NCI-H2081 (cell line): ENCODE results near the gene WDR91.
"Not testable (repeated sequence)": the region's sequence is repeated elsewhere in the genome, so short reads cannot be mapped to it uniquely, and the experiment has no call there.

Source experiments
- DNase-seq, 2 experiments: peaks; one replicate each; lab custom pipeline; 2025; lab: John Stamatoyannopoulos, UW

The WDR91 gene

DNA sequence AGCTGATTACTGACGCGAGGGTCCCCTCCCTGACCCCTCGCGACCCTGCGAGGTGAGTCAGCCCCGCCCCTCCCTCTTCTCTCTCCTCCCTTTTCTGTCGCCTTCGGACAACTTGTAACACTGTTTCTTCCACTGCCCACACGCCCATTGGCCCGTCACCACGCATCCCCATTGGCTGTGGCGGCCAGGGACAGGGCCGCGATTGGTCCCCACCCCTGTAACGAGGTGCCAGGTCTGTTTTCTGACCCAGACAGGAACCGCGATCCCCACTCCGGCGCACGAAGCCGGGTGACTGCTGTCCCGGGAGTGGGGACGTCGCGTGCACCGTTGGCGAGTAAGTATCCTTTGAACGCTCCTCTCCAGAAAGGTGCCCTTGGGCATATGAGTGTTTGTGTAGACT lies 22.2 kb upstream of the WDR91 start, which contains the start of gene STRA8:
Gene STRA8 (plus strand): TSS at position 269 of the 400 bp plus-strand sequence. CDS start 6,687 bp downstream, outside the sequence.
- DNase-seq: no peak

DNA sequence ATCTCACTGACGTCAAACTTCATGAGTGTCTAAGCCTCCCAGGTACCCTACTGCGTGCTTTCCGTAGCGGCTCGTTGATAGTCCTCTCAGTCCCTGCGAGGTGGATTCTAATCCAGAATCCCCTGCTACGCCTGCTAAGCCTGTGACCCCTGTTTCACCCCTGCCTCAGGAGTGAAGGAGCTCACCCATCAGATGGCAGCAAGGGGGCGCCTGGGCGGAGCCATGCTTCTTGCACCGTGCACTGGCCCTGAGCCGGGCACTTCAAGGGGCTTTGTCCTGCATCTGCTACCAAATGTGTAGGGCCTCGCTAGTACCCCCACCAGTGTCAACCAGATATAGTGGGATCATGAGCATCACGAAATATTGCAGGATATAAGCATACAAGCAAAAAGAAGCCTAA lies 21.4 kb upstream of the WDR91 start:
- DNase-seq: no peak

DNA sequence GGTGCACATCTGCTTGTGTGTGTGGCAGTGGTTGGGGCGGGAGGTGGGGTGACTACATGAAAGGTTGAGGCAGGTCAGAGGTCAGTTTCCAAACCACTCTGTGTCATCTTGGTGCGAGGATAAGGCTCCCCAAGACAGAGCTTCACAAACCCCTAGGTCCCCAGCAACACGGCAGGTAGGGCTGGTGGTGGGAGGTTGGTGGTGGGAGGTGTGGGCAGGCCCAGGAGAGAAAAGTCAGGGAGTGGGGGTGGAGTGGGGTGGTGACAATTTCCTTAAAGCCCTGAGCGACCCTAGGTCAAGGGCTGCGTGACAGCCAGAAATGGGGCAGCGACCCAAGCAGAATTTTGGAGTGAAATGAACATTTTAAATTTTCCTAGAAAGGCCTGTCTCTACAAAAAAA lies 20.8 kb upstream of the WDR91 start:
- DNase-seq: no peak

DNA sequence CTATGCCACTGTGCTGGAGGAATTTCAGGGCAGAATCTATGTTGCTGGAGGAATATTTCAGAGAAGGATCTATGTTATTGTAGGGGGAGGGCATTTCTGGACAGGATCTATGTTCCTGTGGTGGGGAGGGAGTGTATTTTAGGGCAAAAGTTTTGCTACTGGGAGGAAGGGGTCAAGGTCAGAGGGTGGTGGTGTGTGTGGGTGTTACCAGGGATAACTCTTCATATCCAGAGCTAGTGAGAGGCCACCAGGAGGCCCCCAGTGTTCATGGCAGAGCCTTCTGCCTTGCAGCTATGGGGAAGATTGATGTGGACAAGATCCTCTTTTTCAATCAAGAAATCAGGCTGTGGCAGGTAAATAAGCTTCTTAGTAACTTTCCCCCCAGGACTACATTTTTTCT lies 20.4 kb upstream of the WDR91 start:
- DNase-seq: no peak

DNA sequence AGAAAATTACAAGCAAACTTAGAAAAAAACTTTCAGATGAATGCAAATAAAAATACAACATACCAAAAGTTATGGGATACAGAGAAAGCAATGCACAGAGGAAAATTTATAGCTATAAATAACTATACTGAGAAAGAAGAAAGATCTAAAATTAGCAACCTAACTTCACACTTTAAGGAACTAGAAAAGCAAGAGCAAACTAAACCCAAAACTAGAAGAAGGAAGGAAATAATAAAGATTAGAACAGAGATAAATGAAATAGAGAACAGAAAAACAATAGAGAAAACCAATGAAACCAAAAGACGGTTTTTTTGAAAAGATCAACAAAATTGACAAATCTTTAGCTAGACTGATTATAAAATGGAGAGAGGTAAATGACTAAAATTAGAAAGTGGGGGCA lies 12.7 kb upstream of the WDR91 start:
- DNase-seq: no peak

DNA sequence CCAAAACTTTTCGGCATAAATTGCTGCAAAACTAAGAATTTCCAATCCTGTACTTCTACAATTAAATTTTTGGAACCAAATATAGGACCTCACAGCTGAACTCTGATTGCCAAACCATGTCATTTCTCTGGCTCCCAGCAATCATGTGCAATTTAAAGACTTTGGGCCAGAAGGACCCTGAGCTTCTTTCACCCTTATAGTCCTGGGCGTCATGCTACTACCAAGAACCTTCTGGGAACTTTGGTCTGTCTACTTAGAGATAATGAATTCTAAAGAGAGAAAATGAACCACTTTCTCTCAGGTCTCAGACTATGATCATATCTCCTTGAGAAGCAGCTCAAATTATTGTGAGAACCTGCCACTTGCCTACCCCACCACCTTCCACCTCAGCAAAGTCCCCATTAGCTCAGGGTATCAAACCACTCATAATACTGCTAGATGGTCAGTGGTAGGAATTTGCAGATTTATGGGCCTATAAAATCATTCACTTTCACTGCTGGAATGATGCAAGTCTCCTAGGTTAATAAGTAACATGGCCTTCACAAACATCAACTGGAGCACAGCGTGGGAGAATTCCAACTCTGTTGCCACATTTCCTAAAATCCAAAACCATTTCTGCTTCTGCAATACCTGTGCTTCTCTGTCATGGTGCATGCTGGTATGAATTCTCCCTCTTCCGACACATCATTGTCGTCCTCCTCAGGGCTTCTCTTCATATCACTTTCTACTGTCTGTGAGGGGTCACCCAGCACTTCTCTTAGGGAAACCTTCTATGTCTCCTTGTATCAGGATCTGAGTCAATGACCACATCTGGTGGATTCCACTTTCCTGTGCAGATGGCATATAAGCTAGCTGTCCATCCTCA lies 6.6 kb upstream of the WDR91 start:
- no peak for DNase-seq

DNA sequence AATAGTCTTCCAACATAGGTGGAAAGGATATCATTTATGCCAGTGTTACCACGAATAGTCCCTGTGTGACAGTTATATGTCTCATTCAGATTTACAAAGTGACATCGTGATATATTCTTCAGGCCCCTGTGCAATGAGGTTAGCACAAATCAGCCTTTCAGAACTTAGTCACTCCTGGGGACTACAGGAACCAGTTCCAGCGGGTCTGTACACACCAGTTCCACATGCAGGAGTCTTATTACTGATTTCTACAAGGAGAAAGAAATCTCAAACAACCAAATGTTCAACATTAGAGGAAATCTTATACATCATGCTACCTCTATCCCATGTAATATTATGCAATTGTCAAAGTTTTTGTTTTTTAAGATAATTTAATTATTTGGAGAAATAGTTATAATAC lies 4.4 kb upstream of the WDR91 start:
- no peak for DNase-seq

DNA sequence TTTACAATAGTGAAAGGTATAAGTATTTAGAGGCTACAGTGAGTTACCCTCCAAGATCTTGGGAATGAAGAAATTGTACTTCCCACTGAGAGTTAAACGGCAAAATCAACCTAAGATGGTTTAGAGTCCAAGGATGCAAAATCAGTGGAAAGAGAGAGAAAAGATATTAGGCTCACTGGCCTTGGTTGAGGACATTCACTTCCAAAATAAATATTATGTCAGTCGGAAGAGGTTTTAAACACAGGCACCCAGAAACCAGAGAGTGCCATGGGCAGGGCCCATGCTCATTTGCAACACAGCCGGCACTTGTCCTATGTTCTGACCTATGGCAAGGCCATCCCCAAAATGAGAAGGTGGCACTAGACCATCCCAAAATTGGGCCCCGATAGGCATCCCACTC lies 3.9 kb upstream of the WDR91 start:
- DNase-seq: no peak

DNA sequence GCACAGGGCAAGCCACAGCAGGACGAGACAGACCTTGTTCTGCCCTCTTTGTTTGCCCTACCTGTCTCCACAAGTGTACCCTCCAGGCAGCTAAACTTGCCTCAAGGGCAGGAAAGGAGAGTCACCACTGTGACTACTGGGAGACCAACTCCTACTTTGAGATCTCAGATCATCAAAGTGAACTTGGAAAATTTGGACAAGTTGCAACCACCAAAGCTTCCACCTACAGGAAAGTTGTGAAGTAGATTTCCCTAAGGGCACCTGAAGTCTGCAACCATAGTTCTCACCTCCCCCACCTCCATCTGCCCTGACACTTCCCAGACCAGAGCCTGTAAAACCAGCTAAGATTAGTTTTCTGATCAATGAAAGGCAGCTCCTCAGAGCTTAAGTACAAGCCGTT lies 2.5 kb upstream of the WDR91 start:
- no peak for DNase-seq

DNA sequence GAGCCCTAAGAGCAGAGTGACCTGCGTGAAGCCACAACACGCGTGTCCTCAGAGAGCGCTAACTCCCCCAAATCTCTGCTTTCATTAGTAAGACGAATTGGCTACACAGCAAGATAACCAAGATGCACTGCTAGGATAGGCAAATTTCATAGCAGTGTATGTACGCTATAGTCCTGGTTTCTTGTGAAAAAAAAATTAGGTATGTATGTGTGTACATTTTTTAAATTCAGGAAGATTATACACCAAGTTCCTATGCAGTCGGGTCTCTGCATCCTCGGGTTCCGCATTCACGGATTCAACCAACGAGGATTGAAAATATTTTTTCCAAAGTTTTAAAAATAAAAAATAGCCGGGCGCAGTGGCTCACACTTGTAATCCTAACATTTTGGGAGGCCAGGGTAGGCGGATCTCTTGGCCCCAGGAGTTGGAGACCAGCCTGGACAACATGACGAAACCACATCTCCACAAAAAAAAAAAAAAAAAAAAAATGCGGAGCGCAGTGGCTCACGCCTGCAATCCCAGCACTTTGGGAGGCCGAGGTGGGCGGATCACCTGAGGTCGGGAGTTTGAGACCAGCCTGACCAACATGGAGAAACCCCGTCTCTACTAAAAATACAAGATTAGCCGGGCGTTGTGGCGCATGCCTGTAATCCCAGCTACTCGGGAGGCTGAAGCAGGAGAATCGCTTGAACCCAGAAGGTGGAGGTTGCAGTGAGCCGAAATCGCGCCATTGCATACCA lies 790 bp upstream of the WDR91 start:
- DNase-seq: not testable (repeated sequence)

DNA sequence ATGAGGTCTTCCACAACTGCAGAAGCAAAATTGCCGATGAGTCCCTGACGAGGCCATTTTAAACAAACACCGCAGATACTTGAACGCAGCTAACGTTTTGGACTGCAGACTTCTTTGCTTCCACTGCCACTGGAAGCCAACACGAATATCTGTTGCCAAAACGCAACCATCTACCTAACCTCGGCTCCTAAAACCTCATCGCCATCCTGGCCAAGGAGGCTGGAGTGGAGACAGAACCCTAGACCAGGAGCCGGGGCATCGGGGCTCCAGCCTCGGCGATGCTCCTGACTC lies 493 bp downstream of the WDR91 start:
- peak in 1 of 2 experiments; percentile 48 for DNase-seq

DNA sequence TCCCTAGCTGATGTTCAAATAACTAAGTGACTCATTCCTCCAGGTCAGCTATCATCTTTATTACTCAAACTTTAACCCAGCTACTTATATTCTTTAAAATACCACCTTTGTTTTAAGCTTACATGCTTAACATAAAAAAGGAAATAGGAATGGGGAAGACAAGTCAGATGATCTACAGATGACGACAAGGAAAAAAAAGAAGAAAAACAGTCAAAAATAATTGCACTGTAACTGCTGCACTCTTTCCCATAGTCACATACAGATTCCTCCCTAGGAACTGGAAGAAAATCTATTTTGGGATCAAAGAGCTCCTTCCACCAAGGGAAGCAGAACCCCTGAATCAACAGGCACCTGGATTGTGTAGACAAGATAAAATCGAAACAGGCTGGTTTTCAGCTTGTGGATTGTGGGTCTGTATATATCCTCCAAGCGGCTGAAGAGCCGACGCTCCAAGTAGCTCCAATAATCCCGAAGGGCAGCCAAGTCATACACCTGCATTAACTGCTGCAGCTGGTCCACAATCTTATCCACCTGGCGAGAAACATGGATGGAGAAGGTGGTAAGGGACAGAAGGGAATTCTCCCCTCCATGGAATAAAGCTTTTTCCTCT lies 2.0 kb downstream of the WDR91 start:
- DNase-seq: no peak

DNA sequence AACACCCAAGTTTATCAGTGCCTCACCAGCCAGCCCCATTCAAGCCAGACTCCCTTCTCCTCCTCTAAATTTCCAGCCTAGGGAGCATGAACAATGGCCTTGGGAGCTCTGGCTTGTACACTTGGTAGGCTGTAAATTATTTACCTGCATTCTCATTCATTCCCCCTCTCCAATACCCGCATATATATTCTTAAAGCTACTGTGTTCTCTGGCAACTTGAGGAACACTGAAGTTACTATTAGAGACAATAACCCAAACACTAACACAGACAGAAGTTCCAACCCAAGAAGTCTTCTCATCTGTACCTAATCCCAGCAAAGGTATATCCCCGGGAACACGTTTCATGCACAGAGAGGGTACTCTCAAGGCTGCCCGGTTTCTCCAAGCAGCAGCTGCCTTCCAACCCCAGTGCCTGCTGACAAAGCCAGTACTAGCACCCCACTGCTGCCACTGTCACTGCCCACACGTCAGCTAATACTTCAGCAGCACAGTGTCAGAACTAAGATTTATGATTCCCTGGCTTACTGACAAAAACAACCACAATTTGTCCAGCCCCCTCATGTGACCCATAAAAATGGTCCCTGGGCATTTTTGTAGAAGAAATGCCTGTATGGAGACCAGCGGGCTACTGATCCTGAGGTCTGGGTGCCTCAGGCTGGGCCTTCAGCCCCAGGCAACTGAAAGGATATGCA lies 3.1 kb downstream of the WDR91 start:
- no peak for DNase-seq

DNA sequence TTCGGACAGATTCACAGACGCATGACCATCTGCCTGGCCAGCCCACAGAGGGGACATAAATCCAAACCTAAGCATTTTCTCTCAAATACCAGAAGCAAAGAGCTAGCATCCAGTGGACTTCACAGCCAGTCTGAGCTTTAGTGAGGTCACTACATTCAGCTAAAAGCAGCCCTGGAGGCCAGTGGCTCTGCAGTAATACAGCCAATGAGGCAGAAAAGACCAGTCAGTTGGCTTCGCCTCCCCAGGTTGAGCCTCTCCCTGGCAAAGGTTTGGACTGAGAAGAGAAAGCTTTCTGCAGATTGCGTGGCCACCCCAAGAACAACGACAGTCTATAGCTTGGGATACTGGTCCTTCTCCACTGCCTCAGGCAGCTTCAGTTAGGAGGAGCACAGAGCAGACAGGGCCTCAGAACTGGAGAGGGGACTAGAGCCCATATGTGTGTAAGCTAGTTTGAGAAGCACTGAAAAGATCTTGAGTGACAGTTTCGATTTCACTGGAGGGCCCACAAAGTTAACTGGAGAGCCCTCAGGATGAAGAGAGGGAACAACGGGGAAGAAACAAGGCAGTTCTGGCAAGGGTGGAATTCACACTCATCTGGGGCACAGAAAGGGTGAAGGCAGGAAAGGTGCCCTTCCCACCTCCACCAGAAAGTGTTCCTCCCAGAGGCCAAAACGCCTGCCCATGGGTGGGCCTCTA lies 3.8 kb downstream of the WDR91 start:
- DNase-seq: no peak

DNA sequence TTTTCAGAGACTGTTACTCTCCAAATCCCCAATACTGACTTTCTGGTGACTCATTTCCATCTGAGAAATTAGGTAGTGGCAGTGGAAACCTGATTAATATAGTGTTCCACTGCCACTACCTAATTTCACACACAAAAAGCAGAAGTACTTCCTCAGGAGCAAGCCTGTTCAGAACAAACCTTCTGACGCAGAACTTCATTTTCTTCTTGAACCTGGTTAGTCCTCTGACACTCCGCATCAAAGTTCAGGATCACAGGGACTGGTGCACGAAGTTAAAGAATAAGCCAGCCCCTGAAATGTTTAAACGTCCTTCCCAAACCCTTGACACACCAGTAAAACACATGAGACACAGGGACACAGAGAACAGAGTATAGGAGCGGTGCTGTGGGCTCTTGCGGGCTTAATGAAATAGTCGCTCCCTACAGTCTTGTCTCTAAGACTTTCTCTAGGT lies 4.4 kb downstream of the WDR91 start:
- DNase-seq: no peak

DNA sequence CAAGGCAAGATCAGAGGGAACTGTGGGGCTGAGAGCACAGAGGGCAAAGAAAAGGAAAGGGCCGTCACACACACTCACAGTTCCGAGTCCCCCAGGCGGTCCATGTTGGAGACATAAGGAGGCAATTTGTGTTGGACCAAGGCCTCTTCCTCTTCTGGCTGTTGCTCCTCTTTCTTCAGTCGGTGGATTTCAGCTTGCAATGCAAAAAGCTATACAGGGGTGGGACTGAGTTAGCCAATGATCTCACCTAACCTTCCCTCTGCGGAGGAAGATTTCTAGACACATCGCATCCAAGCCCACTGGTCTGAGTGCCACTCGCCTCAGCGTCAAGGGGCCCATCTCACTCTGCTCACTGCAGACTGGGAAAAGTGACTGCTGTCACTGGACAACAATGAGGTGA lies 5.5 kb downstream of the WDR91 start:
- no peak for DNase-seq

DNA sequence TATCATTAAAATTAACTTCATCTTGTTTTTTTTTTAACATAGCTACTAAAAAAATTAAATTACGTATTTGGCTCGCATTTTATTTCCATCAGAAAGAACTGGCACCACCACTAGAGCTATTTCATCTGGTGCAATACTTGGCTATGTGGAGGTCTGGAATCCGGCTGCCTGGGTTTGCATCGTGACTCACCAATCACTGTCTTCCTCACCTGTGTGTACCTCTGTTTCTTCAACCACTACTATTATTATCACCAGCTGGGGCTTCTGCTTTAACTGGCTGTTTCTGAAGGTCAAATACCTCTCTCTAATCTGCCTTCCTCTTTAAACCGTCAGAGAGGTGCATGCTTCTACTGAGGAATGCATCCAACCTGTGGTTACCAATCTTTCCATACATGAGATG lies 6.5 kb downstream of the WDR91 start:
- no peak for DNase-seq

DNA sequence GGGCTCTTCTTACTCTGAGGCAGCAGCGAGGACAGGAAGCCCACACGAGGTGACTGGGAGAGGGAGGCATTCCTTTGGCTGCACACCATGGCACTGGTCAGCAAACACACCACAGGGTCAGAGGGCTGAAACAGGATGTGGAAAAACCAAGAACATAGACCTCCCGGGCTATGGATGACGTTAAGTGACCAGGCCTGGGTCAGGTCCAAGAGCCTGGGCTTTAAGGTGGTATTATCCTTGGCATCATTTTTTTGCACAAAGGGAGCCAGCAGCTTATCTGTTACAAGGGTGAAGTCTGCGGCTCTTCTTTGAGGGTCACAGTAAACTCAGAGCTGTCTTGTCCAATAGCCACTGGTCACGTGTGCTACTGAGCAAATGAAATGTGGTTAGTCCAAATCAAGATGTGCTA lies 7.0 kb downstream of the WDR91 start:
- no peak for DNase-seq

DNA sequence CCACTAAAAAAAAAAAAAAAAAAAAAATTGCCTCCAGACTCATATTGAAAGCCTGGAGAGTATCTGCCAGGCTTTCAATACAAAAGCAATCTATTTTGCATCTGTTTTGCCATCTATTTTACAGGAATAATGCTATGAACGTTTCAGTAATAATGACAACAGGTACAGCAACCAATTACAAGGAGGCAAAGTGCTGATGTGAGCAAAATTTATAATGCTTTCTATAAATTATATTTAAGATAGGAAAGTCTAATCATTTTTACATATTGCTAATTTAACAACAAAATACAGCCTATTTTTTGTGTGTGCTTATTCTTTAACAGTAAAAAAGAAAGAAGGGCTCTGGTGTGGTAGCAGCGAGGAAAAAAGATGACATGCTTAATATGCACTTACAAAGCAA lies 10.0 kb downstream of the WDR91 start:
- no peak for DNase-seq

DNA sequence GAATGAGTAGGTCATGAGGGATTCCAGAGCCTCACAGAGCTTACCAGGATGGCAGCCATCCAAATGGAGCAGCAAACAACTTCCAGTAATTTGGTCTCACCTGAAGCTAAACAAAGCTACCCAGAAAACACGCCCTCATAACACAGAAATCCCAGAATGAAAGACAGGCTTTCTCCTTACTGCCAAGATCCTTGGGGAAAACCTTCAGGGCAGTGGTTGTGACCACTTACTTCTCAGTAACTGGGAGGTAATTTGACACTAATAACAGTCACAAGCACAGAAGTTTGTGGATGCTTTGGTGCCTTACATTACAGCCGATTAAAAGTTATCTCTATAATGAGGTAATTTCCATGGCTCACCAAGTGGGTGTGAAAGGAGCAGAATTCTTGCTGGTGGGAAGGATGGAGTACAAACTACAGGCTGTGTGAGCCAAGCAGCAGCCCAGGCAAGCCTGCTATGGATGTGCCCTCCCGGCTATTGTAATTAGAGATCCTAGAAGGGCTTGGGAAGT lies 10.4 kb downstream of the WDR91 start:
- peak in 1 of 2 experiments; percentile 56 for DNase-seq

DNA sequence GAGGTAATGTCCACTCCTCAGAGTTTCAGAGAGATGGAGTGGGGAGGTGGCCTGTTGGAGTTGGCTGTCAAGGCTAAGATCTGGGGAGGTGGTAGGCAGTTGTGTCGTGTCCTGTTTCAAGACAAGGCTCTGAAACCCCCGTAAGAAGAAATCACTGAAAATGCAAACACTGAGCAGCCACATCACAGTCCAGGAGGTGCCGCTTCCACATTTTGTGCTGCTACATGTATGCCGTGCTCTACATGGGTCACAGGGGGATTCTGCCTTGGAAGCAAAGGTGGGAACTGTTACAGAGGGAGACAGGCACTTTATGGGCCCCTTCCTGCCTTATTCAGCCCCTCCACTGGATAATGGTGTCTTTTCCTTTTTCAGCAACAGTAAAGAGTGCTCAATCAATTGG lies 11.9 kb downstream of the WDR91 start:
- DNase-seq: no peak
